Gastrocnemius medialis (tissue), 4 donors: ENCODE results near the gene LAMB1.

Experiments used
- CTCF ChIP-seq, 5 experiments: fragments of 450-650 bp in 3 of 5; fragments of 200-600 bp in 2 of 5; sonication (generic) in 2 of 5; IDR thresholded peaks in 4 of 5; conservative IDR thresholded peaks in 1 of 5; 1 replicate in 4 of 5; 2 replicates in 1 of 5; pipeline ENCODE4 v1.5.1; 2016 to 2019; ENCODE audit warnings: antibody characterized with exemption in 5 of 5, mild to moderate bottlenecking in 3 of 5, moderate library complexity in 3 of 5
- POLR2A ChIP-seq, 2 donors: fragments of 450-650 bp; IDR thresholded peaks; one replicate each; pipeline ENCODE4 v1.6.1; 2017; ENCODE audit warnings: antibody characterized with exemption in 2 of 2, mild to moderate bottlenecking in 2 of 2, moderate library complexity in 2 of 2

DNA sequence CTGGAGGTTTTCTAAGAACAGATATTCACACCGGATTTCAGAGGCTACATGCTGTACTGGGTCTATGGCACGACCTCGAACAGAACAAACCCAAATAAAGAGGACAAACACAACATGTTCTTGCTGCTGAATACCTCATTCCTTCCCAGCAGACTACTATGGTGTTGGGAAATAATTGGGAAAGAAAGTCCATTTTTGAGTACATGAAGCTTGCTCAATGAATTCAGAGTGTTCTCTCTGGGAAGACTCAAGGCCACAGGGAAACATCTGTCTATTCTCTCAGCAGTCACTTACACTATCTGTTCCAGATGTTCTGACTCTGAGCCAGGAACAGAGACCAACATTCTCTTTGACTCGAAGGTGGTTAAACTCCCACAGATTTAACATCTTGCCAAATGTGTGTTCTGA, 30.9 kb downstream of the LAMB1 start:
- no peak for TF ChIP-seq CTCF (IDR thresholded peaks at IDR 0.05 in 4 of 5, conservative IDR thresholded peaks at IDR 0.05 in 1 of 5)
- no peak for TF ChIP-seq POLR2A (IDR thresholded peaks at IDR 0.05)
